A673 (cell line): ENCODE measurements around the gene NFASC. TPM values are rescaled to one million over a fixed set of nuclear protein-coding genes. Genes with fewer than 3 reads are reported as not detected.

Experiments
- BruUV-seq: library from RNA; stranded (reverse); fragments of 400-500 nt; replicated peaks from 2 replicates; lab custom pipeline; 2021; lab: Mats Ljungman, UMichigan
- CTCF ChIA-PET: fragments of 300-600 bp; sonication (Branson Sonifier 250); formaldehyde crosslinking; loops from one replicate; lab custom pipeline; 2022; ENCODE audit warnings: antibody characterized with exemption; lab: Charles Lee
- POLR2A ChIA-PET: fragments of 300-600 bp; sonication (Branson Sonifier 250); formaldehyde crosslinking; loops from one replicate; lab custom pipeline; 2022; ENCODE audit warnings: antibody characterized with exemption; ENCODE audit not compliant: low non-redundant PET; lab: Charles Lee
- DNase-seq: peaks from one replicate; pipeline ENCODE4 v3.0.0-alpha.2; 2015; ENCODE audit warnings: low spot score
- H3K27ac ChIP-seq: fragments of 200-600 bp; sonication (generic); 2 replicates; pipeline ENCODE4 v1.5.1; 2016; ENCODE audit warnings: mixed run types, low read depth, mild to moderate bottlenecking, mixed read lengths, antibody characterized with exemption, low read length; ENCODE audit not compliant: poor library complexity, severe bottlenecking
- H3K27me3 ChIP-seq: fragments of 200-600 bp; sonication (generic); replicated peaks from 2 replicates; pipeline ENCODE4 v1.6.1; 2017; ENCODE audit warnings: mixed run types, low read depth, mild to moderate bottlenecking, mixed read lengths, antibody characterized with exemption, low read length; ENCODE audit not compliant: insufficient read depth, poor library complexity
- H3K36me3 ChIP-seq: fragments of 200-600 bp; sonication (generic); 2 replicates; pipeline ENCODE4 v1.6.1; 2016; ENCODE audit warnings: mixed run types, mild to moderate bottlenecking, mixed read lengths, antibody characterized with exemption, low read length; ENCODE audit not compliant: insufficient read depth, poor library complexity, severe bottlenecking
- H3K4me1 ChIP-seq: fragments of 200-600 bp; sonication (generic); 2 replicates; pipeline ENCODE4 v1.6.1; 2017; ENCODE audit warnings: mixed run types, mild to moderate bottlenecking, mixed read lengths, antibody characterized with exemption, low read length; ENCODE audit not compliant: insufficient read depth, poor library complexity, severe bottlenecking
- H3K4me3 ChIP-seq: fragments of 200-600 bp; sonication (generic); 2 replicates; pipeline ENCODE4 v1.5.1; 2016; ENCODE audit warnings: low read depth, mixed run types, mild to moderate bottlenecking, mixed read lengths, low read length; ENCODE audit not compliant: poor library complexity, severe bottlenecking
- H3K9me3 ChIP-seq: fragments of 200-600 bp; sonication (generic); 2 replicates; pipeline ENCODE4 v1.6.1; 2016; ENCODE audit warnings: mixed run types, low read depth, mild to moderate bottlenecking, mixed read lengths, antibody characterized with exemption, low read length; ENCODE audit not compliant: poor library complexity, severe bottlenecking
- CTCF ChIP-seq: fragments of 300-800, 200-600 bp; sonication (generic); conservative IDR thresholded peaks from 2 replicates; pipeline ENCODE4 v1.5.1; 2017; ENCODE audit warnings: low read depth, mild to moderate bottlenecking, antibody characterized with exemption, low read length, moderate library complexity, mixed read lengths
- EZH2 ChIP-seq: fragments of 200-600 bp; sonication (generic); IDR thresholded peaks from 2 replicates; pipeline ENCODE4 v1.6.1; 2017; ENCODE audit warnings: borderline replicate concordance, low read depth, mild to moderate bottlenecking, mixed read lengths, antibody characterized with exemption, low read length; ENCODE audit not compliant: poor library complexity, severe bottlenecking
- intact Hi-C: fragments of 100-400 bp; cut with micrococcal nuclease; formaldehyde crosslinking; loops from one replicate; pipeline ENCODE4 v1.10.0; 2022; ENCODE audit not compliant: unreplicated experiment
- total RNA-seq: library from RNA; stranded (reverse); gene quantifications from 2 replicates; pipeline ENCODE4 v1.2.3, GENCODE V29; 2021

NFASC gene
- total RNA-seq, 1 experiment from 2014 or later, result 0.24 TPM

GRCh38 chr1:205037539-205037938, 166.9 kb downstream of the NFASC start:
- peaks cover 38% of the 10 kb centered on the region for H3K27me3 ChIP-seq
- CTCF ChIA-PET, result no interaction called here
- no peak overlapping the region for H3K4me3 ChIP-seq
- no peaks in the 10 kb centered on the region for H3K36me3 ChIP-seq
- no peaks in the 10 kb centered on the region for H3K4me1 ChIP-seq
- no TSS peak for BruUV-seq
- H3K9me3 ChIP-seq, result no peaks in the 10 kb centered on the region
- intact Hi-C loops, result no loop called here
- H3K27ac ChIP-seq, result no peak overlapping the region
- TF ChIP-seq CTCF (no peak), EZH2 (no peak)
- POLR2A ChIA-PET, result no interaction called here
- no peak for DNase-seq

GRCh38 chr1:205038132-205038786, 167.6 kb downstream of the NFASC start:
- H3K27ac ChIP-seq, result no peak overlapping the region
- no peak overlapping the region for H3K4me3 ChIP-seq
- no peak for TF ChIP-seq CTCF
- TF ChIP-seq EZH2, result no peak
- H3K4me1 ChIP-seq, result no peaks in the 10 kb centered on the region
- peaks cover 43% of the 10 kb centered on the region for H3K27me3 ChIP-seq
- DNase-seq, result no peak
- CTCF ChIA-PET, result no interaction called here
- H3K9me3 ChIP-seq, result no peaks in the 10 kb centered on the region
- POLR2A ChIA-PET, result no interaction called here
- no peaks in the 10 kb centered on the region for H3K36me3 ChIP-seq
- intact Hi-C loops, result no loop called here
- BruUV-seq, result no TSS peak

- POLR2A ChIA-PET, result no interaction called here
- Histone ChIP-seq H3K4me1 (no peaks in the 10 kb centered on the region), H3K9me3 (no peaks in the 10 kb centered on the region), H3K4me3 (no peak overlapping the region), H3K27me3 (peaks cover 72% of the 10 kb centered on the region), H3K36me3 (no peaks in the 10 kb centered on the region), H3K27ac (no peak overlapping the region)
- DNase-seq, result no peak
- no TSS peak for BruUV-seq
- CTCF ChIA-PET, result interaction anchor here (0.6 to 1.5 kb wide), 2 partner anchors 20 to 52 kb away, joined by 3 to 4 read pairs; no protein-coding TSS in a partner anchor
- no peak for TF ChIP-seq CTCF
- no peak for TF ChIP-seq EZH2
- intact Hi-C loops, result no loop called here
Measured at GRCh38 chr1:205041001-205041715, 170.5 kb downstream of the NFASC start.
